OCI-LY3 (cell line): ENCODE measurements around the gene RXRA.

Source experiments
- H2AFZ ChIP-seq: fragments of 200-600, 300-600 bp; shearing (Covaris generic); 2 replicates; pipeline ENCODE4 v1.6.0; 2014; ENCODE audit warnings: antibody characterized with exemption, low read depth, low read length
- H3K27ac ChIP-seq: fragments of 200-600, 300-600 bp; sonication (generic); 2 replicates; pipeline ENCODE4 v1.5.1; 2014; ENCODE audit warnings: mild to moderate bottlenecking, low read length, moderate library complexity, mixed read lengths
- H3K27me3 ChIP-seq: fragments of 200-600, 300-600 bp; sonication (generic); 2 replicates; pipeline ENCODE4 v1.6.1; 2014; ENCODE audit warnings: low read depth, low read length, mixed read lengths
- H3K36me3 ChIP-seq: fragments of 200-600, 300-600 bp; sonication (generic); replicated peaks from 2 replicates; pipeline ENCODE3; 2014; ENCODE audit warnings: low read depth, low read length, mixed read lengths
- H3K4me1 ChIP-seq: fragments of 300-600, 200-600 bp; sonication (generic); 2 replicates; pipeline ENCODE4 v1.6.1; 2014; ENCODE audit warnings: low read length, mixed read lengths
- H3K4me2 ChIP-seq: fragments of 200-600, 300-600 bp; sonication (generic); 2 replicates; pipeline ENCODE4 v1.6.1; 2014; ENCODE audit warnings: low read length, mixed read lengths
- H3K4me3 ChIP-seq: fragments of 300-600, 200-600 bp; sonication (generic); 2 replicates; pipeline ENCODE4 v1.5.1; 2014; ENCODE audit warnings: antibody characterized with exemption, mild to moderate bottlenecking, low read length, moderate library complexity
- H3K79me2 ChIP-seq: fragments of 300-600, 200-600 bp; shearing (Covaris generic); 2 replicates; pipeline ENCODE4 v1.6.1; 2014; ENCODE audit warnings: mild to moderate bottlenecking, low read length, mixed read lengths
- H3K9ac ChIP-seq: fragments of 300-600, 200-600 bp; shearing (Covaris generic); 2 replicates; pipeline ENCODE4 v1.6.0; 2014; ENCODE audit warnings: mild to moderate bottlenecking, low read length, moderate library complexity
- H3K9me3 ChIP-seq: fragments of 200-600, 300-600 bp; shearing (Covaris generic); 2 replicates; pipeline ENCODE4 v1.6.1; 2014; ENCODE audit warnings: low read length, mixed read lengths; ENCODE audit not compliant: insufficient read depth
- H4K20me1 ChIP-seq: fragments of 200-600, 300-600 bp; sonication (generic); 2 replicates; pipeline ENCODE4 v1.6.1; 2016; ENCODE audit warnings: low read length, mixed read lengths; ENCODE audit not compliant: insufficient read depth
- CTCF ChIP-seq: fragments of 200-600, 300-600 bp; sonication (generic); IDR thresholded peaks from 2 replicates; pipeline ENCODE4 v1.5.1; 2014; ENCODE audit warnings: antibody characterized with exemption, low read length, low read depth
- EZH2phosphoT487 ChIP-seq: fragments of 200-600 bp; shearing (Covaris generic); IDR thresholded peaks from 2 replicates; pipeline ENCODE4 v1.6.1; 2018; ENCODE audit warnings: antibody characterized with exemption, mixed run types, low read depth

Gene RXRA

GRCh38 chr9:134443174-134444037 lies 117.2 kb downstream of the RXRA start:
- Histone ChIP-seq H3K4me2 (peak overlapping the region; percentile 72), H3K4me1 (peaks cover 23% of the 10 kb centered on the region), H4K20me1 (no peaks in the 10 kb centered on the region), H3K27ac (peak overlapping the region; percentile 24; the same call in 1 of the 2 replicates), H3K4me3 (peak overlapping the region; percentile 63), H3K9ac (peak overlapping the region; percentile 63), H3K9me3 (no peaks in the 10 kb centered on the region), H3K36me3 (no peaks in the 10 kb centered on the region), H3K79me2 (no peaks in the 10 kb centered on the region), H3K27me3 (peaks cover 7% of the 10 kb centered on the region; the same call in 1 of the 2 replicates), H2AFZ (peak overlapping the region; percentile 50; the same call in 1 of the 2 replicates)
- no peak for TF ChIP-seq EZH2phosphoT487
- peak; percentile 97 for TF ChIP-seq CTCF

GRCh38 chr9:134444038-134444315 lies 117.7 kb downstream of the RXRA start:
- Histone ChIP-seq H2AFZ (peak overlapping the region; percentile 50; the same call in 1 of the 2 replicates), H3K27ac (no peak overlapping the region), H3K79me2 (no peaks in the 10 kb centered on the region), H3K27me3 (peaks cover 7% of the 10 kb centered on the region; the same call in 1 of the 2 replicates), H3K9me3 (no peaks in the 10 kb centered on the region), H3K4me2 (peak overlapping the region; percentile 72), H3K9ac (peak overlapping the region; percentile 63), H3K4me1 (peaks cover 23% of the 10 kb centered on the region), H4K20me1 (no peaks in the 10 kb centered on the region), H3K4me3 (peak overlapping the region; percentile 63), H3K36me3 (no peaks in the 10 kb centered on the region)
- TF ChIP-seq CTCF: no peak
- no peak for TF ChIP-seq EZH2phosphoT487

- TF ChIP-seq CTCF (no peak), EZH2phosphoT487 (no peak)
- no peaks in the 10 kb centered on the region for H3K9me3 ChIP-seq
- no peak overlapping the region for H3K27ac ChIP-seq
- H4K20me1 ChIP-seq: no peaks in the 10 kb centered on the region
- peaks cover 23% of the 10 kb centered on the region for H3K4me1 ChIP-seq
- H3K9ac ChIP-seq: no peak overlapping the region
- peaks cover 7% of the 10 kb centered on the region; the same call in 1 of the 2 replicates for H3K27me3 ChIP-seq
- no peak overlapping the region for H3K4me3 ChIP-seq
- H2AFZ ChIP-seq: no peak overlapping the region
- H3K79me2 ChIP-seq: no peaks in the 10 kb centered on the region
- no peak overlapping the region for H3K4me2 ChIP-seq
- no peaks in the 10 kb centered on the region for H3K36me3 ChIP-seq
Measured at GRCh38 chr9:134445000-134445399, 118.7 kb downstream of the RXRA start.

GRCh38 chr9:134449180-134449916 lies 123.1 kb downstream of the RXRA start:
- H3K9ac ChIP-seq: no peak overlapping the region
- no peaks in the 10 kb centered on the region for H3K9me3 ChIP-seq
- H3K27ac ChIP-seq: no peak overlapping the region
- H4K20me1 ChIP-seq: no peaks in the 10 kb centered on the region
- H3K27me3 ChIP-seq: no peaks in the 10 kb centered on the region
- no peak overlapping the region for H3K4me2 ChIP-seq
- TF ChIP-seq CTCF (peak; percentile 62), EZH2phosphoT487 (no peak)
- H3K4me3 ChIP-seq: no peak overlapping the region
- H3K36me3 ChIP-seq: no peaks in the 10 kb centered on the region
- no peaks in the 10 kb centered on the region for H3K4me1 ChIP-seq
- H3K79me2 ChIP-seq: no peaks in the 10 kb centered on the region
- no peak overlapping the region for H2AFZ ChIP-seq
